ENCODE measurements around the gene ZNF12. TPM values are rescaled to one million over a fixed set of nuclear protein-coding genes. Genes with fewer than 3 reads are reported as not detected.
"Not testable (repeated sequence)": the region's sequence is repeated elsewhere in the genome, so short reads cannot be mapped to it uniquely, and the experiment has no call there.

The ZNF12 gene
- total and polyA plus RNA-seq, 9 donors: 14.1 to 33.7 (median 27.0) TPM

GRCh38 chr7:6691103-6691502 is 15.6 kb downstream of the ZNF12 start:
- intact Hi-C loops (cut with DNase I): no loop called here

GRCh38 chr7:6680146-6680545 is 26.6 kb downstream of the ZNF12 start:
- WGBS, 3 donors: 96 to 100% (median 100%) methylated on average over 1 of the region's 1 CpG
- Histone ChIP-seq H3K4me1 (ENCODE audit: insufficient read depth) (no peaks in the 10 kb centered on the region), H3K27me3 (no peaks in the 10 kb centered on the region), H3K9me3 (peaks cover 22 to 29% of the 10 kb centered on the region in 2 donors), H3K36me3 (no peaks in the 10 kb centered on the region), H3K4me3 (no peak overlapping the region), H3K27ac (no peak overlapping the region)
- no peak for TF ChIP-seq CTCF (IDR thresholded peaks at IDR 0.05)
- no peak for TF ChIP-seq EP300 (IDR thresholded peaks at IDR 0.05)
- no peak for TF ChIP-seq POLR2A (IDR thresholded peaks at IDR 0.05)
- intact Hi-C loops (cut with DNase I): no loop called here
- DNase-seq: no peak

More at GRCh38 chr7:6691103-6691502, 15.6 kb downstream of the ZNF12 start:
- 94 to 98% (median 95%) methylated on average over 4 of the region's 4 CpGs for WGBS, 3 donors
- DNase-seq: no peak
- TF ChIP-seq CTCF (IDR thresholded peaks at IDR 0.05) (no peak), POLR2A (IDR thresholded peaks at IDR 0.05) (no peak), EP300 (IDR thresholded peaks at IDR 0.05) (no peak)
- H3K36me3 ChIP-seq: peaks cover 7% of the 10 kb centered on the region
- H3K4me1 ChIP-seq (ENCODE audit: insufficient read depth): no peaks in the 10 kb centered on the region
- no peaks in the 10 kb centered on the region for H3K27me3 ChIP-seq
- no peak overlapping the region for H3K4me3 ChIP-seq
- peaks cover 9 to 78% of the 10 kb centered on the region in 2 donors for H3K9me3 ChIP-seq
- no peak overlapping the region for H3K27ac ChIP-seq

- peaks cover 21 to 25% of the 10 kb centered on the region in 2 donors for H3K9me3 ChIP-seq
- no peak for TF ChIP-seq EP300 (IDR thresholded peaks at IDR 0.05)
- TF ChIP-seq CTCF (IDR thresholded peaks at IDR 0.05): no peak
- no peak for TF ChIP-seq POLR2A (IDR thresholded peaks at IDR 0.05)
- peaks cover 2% of the 10 kb centered on the region for H3K36me3 ChIP-seq
- intact Hi-C loops (cut with DNase I): no loop called here
- WGBS, 3 donors: 96 to 100% (median 100%) methylated on average over 1 of the region's 1 CpG
- H3K4me1 ChIP-seq (ENCODE audit: insufficient read depth): no peaks in the 10 kb centered on the region
- no peak overlapping the region for H3K4me3 ChIP-seq
- no peaks in the 10 kb centered on the region for H3K27me3 ChIP-seq
- DNase-seq: no peak
- no peak overlapping the region for H3K27ac ChIP-seq
Observed at GRCh38 chr7:6675807-6676405, 30.8 kb downstream of the ZNF12 start.

GRCh38 chr7:6670851-6671250 is 35.9 kb downstream of the ZNF12 start:
- H3K27ac ChIP-seq; H3K36me3 ChIP-seq; H3K4me3 ChIP-seq; DNase-seq; intact Hi-C loops (cut with DNase I); H3K27me3 ChIP-seq; H3K4me1 ChIP-seq (ENCODE audit: insufficient read depth): not testable (repeated sequence)
- peaks cover 10 to 19% of the 10 kb centered on the region in 2 donors for H3K9me3 ChIP-seq
- WGBS, 3 donors: 94% methylated on average over 21 of the region's 34 CpGs; no CpG with 5 or more reads in 2 of the 3 donors

DNA sequence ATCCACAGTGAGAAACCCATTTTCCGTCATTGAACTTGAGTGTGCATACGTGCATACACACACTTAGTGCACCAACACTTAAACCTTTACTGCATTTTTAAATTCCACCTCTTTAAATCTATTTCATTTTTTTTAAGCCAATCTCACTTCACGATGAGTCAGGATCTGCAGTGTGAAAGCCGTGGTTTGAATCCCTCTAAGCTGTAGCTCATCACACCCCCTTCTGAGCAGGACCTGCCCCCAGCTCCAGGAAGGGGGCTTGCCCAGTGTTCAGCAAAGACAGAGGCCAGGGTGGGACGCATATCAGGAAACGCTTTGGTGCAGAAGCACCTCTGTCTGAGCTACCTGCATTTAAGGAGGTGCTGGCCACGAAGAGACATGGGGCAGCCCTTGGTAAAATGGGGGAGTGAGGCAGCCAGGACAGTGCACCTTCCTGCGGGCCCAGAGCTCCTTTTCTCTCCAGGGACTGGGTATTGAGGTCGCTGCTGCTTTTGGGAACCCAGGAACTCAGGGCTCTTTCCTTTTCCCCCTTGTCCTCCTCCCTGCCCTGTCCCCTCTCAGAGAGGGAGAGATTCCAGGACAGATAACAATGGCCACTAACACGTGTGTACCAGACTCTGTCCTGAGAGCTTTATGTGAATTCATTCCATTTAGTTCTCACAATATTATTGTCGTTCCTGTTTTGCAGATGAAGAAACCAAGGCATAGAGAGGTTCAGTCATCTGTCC is 48.0 kb downstream of the ZNF12 start:
- TF ChIP-seq POLR2A (IDR thresholded peaks at IDR 0.05) (no peak), CTCF (IDR thresholded peaks at IDR 0.05) (no peak)
- 22 to 31% (median 23%) methylated on average over 11 of the region's 11 CpGs for WGBS, 3 donors
- no peak for DNase-seq
- Histone ChIP-seq H3K36me3 (no peaks in the 10 kb centered on the region), H3K27me3 (no peaks in the 10 kb centered on the region), H3K27ac (no peak overlapping the region), H3K4me1 (ENCODE audit: insufficient read depth) (no peaks in the 10 kb centered on the region), H3K9me3 (no peaks in the 10 kb centered on the region), H3K4me3 (no peak overlapping the region)
- intact Hi-C loops (cut with DNase I): no loop called here
